Prostate gland (tissue), 2 donors: ENCODE data around the gene DTX2.

Source experiments
- POLR2A ChIP-seq: fragments of 450-650 bp; IDR thresholded peaks from one replicate; pipeline ENCODE4 v1.6.1; 2016; ENCODE audit warnings: antibody characterized with exemption, mild to moderate bottlenecking
- POLR2AphosphoS5 ChIP-seq: sonication (generic); formaldehyde crosslinking; IDR thresholded peaks from one replicate; pipeline ENCODE4 v1.6.1; 2017; ENCODE audit warnings: antibody characterized with exemption
- TF ChIP-seq, protein P1 (sequence below), 4 experiments: fragments of 200-600 bp in 2 of 4; fragments of 450-650 bp in 2 of 4; sonication (generic) in 2 of 4; IDR thresholded peaks; 1 replicate in 3 of 4; 2 replicates in 1 of 4; pipeline ENCODE4 v1.5.1; 2016 to 2019; ENCODE audit warnings: antibody characterized with exemption in 4 of 4, mild to moderate bottlenecking in 2 of 4, moderate library complexity in 2 of 4

DNA sequence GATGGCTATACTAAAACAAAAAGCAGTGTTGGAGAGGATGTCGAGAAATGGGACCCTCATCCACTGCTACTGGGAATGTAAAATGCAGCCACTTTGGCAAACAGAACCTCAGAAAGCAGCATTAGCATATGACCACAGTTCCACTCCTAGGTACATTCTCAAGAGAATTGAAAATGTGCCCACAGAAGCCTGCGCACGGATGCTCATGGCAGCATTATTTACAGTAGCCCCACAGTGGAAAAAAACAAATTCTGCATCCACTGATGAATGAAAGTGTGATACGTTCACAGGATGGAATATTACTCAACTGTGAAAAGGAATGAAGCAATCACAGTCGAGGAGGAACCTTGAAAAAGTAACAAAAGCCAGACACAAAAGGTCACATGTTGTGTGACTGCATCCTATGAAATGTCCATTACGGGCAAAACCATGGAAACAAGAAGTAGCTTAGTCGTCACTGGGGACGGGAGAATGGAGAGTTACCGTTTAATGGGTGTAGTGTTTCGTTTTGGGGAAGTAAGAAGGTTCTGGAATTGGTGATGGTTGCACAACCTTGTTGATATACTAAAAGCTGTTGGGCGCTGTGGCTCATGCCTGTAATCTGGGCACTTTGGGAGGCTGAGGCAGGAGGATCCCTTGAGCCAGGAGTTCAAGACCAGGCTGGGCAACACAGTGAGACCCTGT is 46.4 kb downstream of the DTX2 start:
- TF ChIP-seq, protein P1, sequence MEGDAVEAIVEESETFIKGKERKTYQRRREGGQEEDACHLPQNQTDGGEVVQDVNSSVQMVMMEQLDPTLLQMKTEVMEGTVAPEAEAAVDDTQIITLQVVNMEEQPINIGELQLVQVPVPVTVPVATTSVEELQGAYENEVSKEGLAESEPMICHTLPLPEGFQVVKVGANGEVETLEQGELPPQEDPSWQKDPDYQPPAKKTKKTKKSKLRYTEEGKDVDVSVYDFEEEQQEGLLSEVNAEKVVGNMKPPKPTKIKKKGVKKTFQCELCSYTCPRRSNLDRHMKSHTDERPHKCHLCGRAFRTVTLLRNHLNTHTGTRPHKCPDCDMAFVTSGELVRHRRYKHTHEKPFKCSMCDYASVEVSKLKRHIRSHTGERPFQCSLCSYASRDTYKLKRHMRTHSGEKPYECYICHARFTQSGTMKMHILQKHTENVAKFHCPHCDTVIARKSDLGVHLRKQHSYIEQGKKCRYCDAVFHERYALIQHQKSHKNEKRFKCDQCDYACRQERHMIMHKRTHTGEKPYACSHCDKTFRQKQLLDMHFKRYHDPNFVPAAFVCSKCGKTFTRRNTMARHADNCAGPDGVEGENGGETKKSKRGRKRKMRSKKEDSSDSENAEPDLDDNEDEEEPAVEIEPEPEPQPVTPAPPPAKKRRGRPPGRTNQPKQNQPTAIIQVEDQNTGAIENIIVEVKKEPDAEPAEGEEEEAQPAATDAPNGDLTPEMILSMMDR (IDR thresholded peaks at IDR 0.05) = no peak
- TF ChIP-seq POLR2A = no peak
- no peak for TF ChIP-seq POLR2AphosphoS5
